Skeletal muscle cell (primary cell): Measurements from ENCODE around the gene ANKRD2.

Experiments used
- DNase-seq: peaks from one replicate; pipeline ENCODE4 v3.0.0-alpha.2; 2010; ENCODE audit warnings: low read depth
- H3K4me3 ChIP-seq: 2 replicates; pipeline ENCODE4 v1.5.1; 2011; ENCODE audit warnings: low read depth, mild to moderate bottlenecking, control low read depth, low read length, moderate library complexity

ANKRD2 gene

GRCh38 chr10:97628228-97628627, 55.6 kb downstream of the ANKRD2 start:
- H3K4me3 ChIP-seq = no peak overlapping the region
- no peak for DNase-seq

GRCh38 chr10:97629289-97629688, 56.7 kb downstream of the ANKRD2 start:
- DNase-seq = no peak
- H3K4me3 ChIP-seq = no peak overlapping the region

- no peak for DNase-seq
- H3K4me3 ChIP-seq = no peak overlapping the region
Measured at GRCh38 chr10:97631098-97631497, 58.5 kb downstream of the ANKRD2 start.

- H3K4me3 ChIP-seq = peak within 1 kb of the TSS; percentile 90
- peak; percentile 57 for DNase-seq
Measured at GRCh38 chr10:97632949-97633884, 60.6 kb downstream of the ANKRD2 start, which contains the start of gene MORN4. TSS of gene MORN4 (minus strand) at chr10:97633500. CDS start at chr10:97619653, 13,847 bp downstream.
